Parathyroid adenoma (tissue), 2 donors: Measurements from ENCODE around the gene PALM.

Source experiments
- H2AFZ ChIP-seq: fragments of 300-600 bp; sonication (generic); one replicate; pipeline ENCODE4 v1.7.0; 2017; ENCODE audit warnings: antibody characterized with exemption, mild to moderate bottlenecking
- H3K27ac ChIP-seq: fragments of 300-600 bp; sonication (generic); one replicate; pipeline ENCODE4 v1.7.0; 2017
- H3K27me3 ChIP-seq: fragments of 300-600 bp; sonication (generic); one replicate; pipeline ENCODE4 v1.7.0; 2017; ENCODE audit warnings: low read length; ENCODE audit not compliant: control insufficient read depth, insufficient read depth
- H3K36me3 ChIP-seq: fragments of 300-600 bp; sonication (generic); one replicate; pipeline ENCODE4 v1.7.0; 2017; ENCODE audit warnings: low read length; ENCODE audit not compliant: control insufficient read depth, insufficient read depth
- H3K4me1 ChIP-seq: fragments of 300-600 bp; sonication (generic); one replicate; pipeline ENCODE4 v1.7.0; 2017; ENCODE audit warnings: control low read depth
- H3K4me2 ChIP-seq: fragments of 300-600 bp; sonication (generic); one replicate; pipeline ENCODE4 v1.7.0; 2017; ENCODE audit warnings: low read length
- H3K4me3 ChIP-seq: fragments of 300-600 bp; sonication (generic); one replicate; pipeline ENCODE4 v1.7.0; 2017; ENCODE audit warnings: low read depth, low read length
- H3K79me2 ChIP-seq: fragments of 300-600 bp; sonication (generic); one replicate; pipeline ENCODE4 v1.7.0; 2017; ENCODE audit warnings: control low read depth
- H3K9ac ChIP-seq: fragments of 300-600 bp; sonication (generic); one replicate; pipeline ENCODE4 v1.7.0; 2017; ENCODE audit warnings: mild to moderate bottlenecking
- H3K9me3 ChIP-seq: fragments of 300-600 bp; sonication (generic); one replicate; pipeline ENCODE4 v1.7.0; 2017; ENCODE audit warnings: low read length; ENCODE audit not compliant: control insufficient read depth
- TF ChIP-seq, protein P1 (sequence below): fragments of 300-600 bp; sonication (generic); IDR thresholded peaks from one replicate; pipeline ENCODE4 v1.7.0; 2017; ENCODE audit warnings: antibody characterized with exemption, mild to moderate bottlenecking
- donor health status: primary hyperparathyroidism.

PALM gene

DNA sequence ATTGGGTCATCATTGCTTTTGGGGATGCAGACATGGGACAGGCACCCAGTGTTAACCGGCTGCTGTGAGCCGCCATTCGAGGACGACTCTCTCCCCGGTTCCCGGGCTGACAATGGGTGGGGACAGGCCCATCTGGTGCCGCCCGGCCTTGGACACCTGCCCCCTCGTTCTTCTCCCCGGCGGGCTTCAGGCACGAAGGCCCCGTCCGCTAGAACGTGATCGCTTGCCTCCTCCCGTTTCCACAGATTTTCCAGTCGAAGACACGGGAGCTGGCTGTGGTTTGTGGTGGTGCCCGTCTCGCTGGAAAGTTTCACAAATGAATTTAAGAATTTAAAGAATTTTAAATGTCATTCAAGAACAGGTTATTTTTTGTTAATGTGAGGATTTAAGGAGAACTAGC lies 2.0 kb downstream of the PALM start:
- TF ChIP-seq, protein P1, sequence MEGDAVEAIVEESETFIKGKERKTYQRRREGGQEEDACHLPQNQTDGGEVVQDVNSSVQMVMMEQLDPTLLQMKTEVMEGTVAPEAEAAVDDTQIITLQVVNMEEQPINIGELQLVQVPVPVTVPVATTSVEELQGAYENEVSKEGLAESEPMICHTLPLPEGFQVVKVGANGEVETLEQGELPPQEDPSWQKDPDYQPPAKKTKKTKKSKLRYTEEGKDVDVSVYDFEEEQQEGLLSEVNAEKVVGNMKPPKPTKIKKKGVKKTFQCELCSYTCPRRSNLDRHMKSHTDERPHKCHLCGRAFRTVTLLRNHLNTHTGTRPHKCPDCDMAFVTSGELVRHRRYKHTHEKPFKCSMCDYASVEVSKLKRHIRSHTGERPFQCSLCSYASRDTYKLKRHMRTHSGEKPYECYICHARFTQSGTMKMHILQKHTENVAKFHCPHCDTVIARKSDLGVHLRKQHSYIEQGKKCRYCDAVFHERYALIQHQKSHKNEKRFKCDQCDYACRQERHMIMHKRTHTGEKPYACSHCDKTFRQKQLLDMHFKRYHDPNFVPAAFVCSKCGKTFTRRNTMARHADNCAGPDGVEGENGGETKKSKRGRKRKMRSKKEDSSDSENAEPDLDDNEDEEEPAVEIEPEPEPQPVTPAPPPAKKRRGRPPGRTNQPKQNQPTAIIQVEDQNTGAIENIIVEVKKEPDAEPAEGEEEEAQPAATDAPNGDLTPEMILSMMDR: no peak
- no peaks in the 10 kb centered on the region for H3K9me3 ChIP-seq
- H3K27me3 ChIP-seq: no peaks in the 10 kb centered on the region
- no peaks in the 10 kb centered on the region for H3K4me1 ChIP-seq
- H3K36me3 ChIP-seq: no peaks in the 10 kb centered on the region
- H3K9ac ChIP-seq: no peak overlapping the region
- no peak overlapping the region for H3K27ac ChIP-seq
- no peaks in the 10 kb centered on the region for H3K79me2 ChIP-seq
- no peak overlapping the region for H3K4me2 ChIP-seq
- no peak overlapping the region for H2AFZ ChIP-seq
- no peak overlapping the region for H3K4me3 ChIP-seq

DNA sequence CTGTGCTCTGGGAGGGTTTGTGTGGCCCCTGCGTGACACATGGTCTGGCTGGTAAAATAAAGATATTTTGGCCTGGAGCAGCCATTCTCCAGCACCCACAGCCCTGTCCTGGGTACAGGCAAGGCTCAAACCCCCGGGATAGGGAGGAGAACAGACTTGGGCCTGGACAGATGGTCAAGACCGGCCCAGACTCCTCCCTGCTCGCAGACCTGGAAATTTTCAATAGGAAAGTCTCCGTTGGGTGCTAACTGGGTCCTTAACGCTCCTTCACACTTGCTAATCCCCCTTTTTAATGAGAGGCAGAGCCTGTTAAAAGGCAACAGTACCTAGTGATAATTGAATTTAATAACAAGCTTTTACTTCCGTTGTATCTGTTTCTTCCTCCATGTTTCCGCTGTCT lies 2.5 kb downstream of the PALM start:
- H3K9me3 ChIP-seq: no peaks in the 10 kb centered on the region
- TF ChIP-seq, protein P1: no peak
- no peak overlapping the region for H3K4me3 ChIP-seq
- no peak overlapping the region for H3K4me2 ChIP-seq
- no peak overlapping the region for H2AFZ ChIP-seq
- no peaks in the 10 kb centered on the region for H3K36me3 ChIP-seq
- no peaks in the 10 kb centered on the region for H3K4me1 ChIP-seq
- no peaks in the 10 kb centered on the region for H3K27me3 ChIP-seq
- no peaks in the 10 kb centered on the region for H3K79me2 ChIP-seq
- H3K9ac ChIP-seq: no peak overlapping the region
- H3K27ac ChIP-seq: no peak overlapping the region

GRCh38 chr19:715347-715746 lies 6.6 kb downstream of the PALM start:
- H3K4me1 ChIP-seq: no peaks in the 10 kb centered on the region
- H3K27me3 ChIP-seq: no peaks in the 10 kb centered on the region
- H3K27ac ChIP-seq: no peak overlapping the region
- no peak overlapping the region for H3K4me3 ChIP-seq
- H2AFZ ChIP-seq: no peak overlapping the region
- no peaks in the 10 kb centered on the region for H3K36me3 ChIP-seq
- TF ChIP-seq, protein P1: no peak
- no peaks in the 10 kb centered on the region for H3K79me2 ChIP-seq
- H3K9me3 ChIP-seq: no peaks in the 10 kb centered on the region
- no peak overlapping the region for H3K9ac ChIP-seq
- H3K4me2 ChIP-seq: no peak overlapping the region

DNA sequence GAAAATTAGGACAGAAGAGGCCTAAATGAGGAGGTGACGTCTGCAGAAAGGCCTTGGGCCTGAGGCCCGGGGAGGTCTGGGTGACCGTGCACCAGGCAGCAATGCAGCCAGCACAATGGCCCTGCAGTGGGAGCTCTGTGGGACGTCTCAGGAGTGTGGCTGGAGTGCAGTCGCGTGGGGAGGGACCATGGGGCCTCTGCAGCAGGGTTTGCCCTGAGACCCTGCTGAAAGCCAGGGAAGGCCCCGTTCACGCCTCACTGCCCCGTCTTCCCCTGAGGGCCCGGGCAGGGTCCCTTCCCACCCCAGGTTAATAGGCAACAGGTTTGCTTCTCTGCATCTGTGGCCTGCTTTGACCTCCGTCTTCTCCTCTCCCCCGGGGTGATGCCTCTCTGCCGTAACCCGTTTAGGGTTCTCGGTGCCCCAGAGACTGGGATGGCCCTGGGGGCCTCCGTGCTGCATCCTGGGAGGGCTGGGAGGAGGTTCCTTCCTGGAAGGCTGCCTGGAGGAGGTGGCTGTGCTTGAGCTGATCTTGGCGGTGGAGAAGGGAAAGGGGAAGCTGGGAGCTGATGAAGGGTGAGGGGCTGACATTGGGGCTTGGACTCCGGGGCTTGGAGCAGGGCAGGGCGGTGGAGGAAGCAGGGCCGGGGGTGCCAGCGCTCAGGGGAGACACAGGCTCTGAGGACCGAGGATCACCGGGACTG lies 9.7 kb downstream of the PALM start:
- H3K27ac ChIP-seq: no peak overlapping the region
- TF ChIP-seq, protein P1: no peak
- no peak overlapping the region for H3K4me2 ChIP-seq
- H3K4me1 ChIP-seq: no peaks in the 10 kb centered on the region
- H3K79me2 ChIP-seq: no peaks in the 10 kb centered on the region
- no peak overlapping the region for H3K4me3 ChIP-seq
- no peak overlapping the region for H3K9ac ChIP-seq
- H3K9me3 ChIP-seq: no peaks in the 10 kb centered on the region
- no peaks in the 10 kb centered on the region for H3K36me3 ChIP-seq
- no peak overlapping the region for H2AFZ ChIP-seq
- H3K27me3 ChIP-seq: no peaks in the 10 kb centered on the region

DNA sequence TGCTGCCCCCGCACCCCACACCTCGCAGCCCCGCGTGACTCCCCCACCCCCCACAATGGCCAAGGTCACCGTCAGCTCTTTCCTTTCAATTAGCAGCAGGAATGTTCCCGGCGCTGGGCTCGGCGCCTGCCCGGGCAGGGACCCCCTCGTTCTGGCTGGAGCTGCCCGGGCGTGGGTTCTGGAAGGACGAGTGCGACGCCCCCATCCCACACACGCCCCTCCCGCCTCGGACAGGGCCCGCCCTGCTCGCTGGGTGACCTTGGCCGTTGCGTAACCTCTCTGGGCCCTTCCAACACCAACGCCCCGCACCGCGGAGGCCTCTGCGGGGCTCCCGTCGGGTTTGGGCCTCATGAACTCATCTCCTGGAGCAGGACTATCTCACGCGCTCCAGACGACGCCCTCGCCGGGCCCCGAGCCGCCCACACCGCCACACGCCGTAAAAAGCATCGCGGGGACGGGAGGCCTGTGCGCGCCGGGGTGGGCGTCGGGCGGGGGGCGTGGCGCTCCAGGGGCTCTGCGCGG lies 10.3 kb downstream of the PALM start:
- Histone ChIP-seq H3K27ac (no peak overlapping the region), H3K79me2 (no peaks in the 10 kb centered on the region), H3K9me3 (no peaks in the 10 kb centered on the region), H3K4me3 (no peak overlapping the region), H3K4me1 (no peaks in the 10 kb centered on the region), H2AFZ (no peak overlapping the region), H3K36me3 (no peaks in the 10 kb centered on the region), H3K4me2 (no peak overlapping the region), H3K9ac (no peak overlapping the region), H3K27me3 (no peaks in the 10 kb centered on the region)
- TF ChIP-seq, protein P1: no peak
